ENCODE measurements around the gene CCNH.

CCNH gene

GRCh38 chr5:87452837-87453236 is 40.1 kb upstream of the CCNH start:
- no peaks in the 10 kb centered on the region for H3K9me3 ChIP-seq (replicated peaks; ENCODE audit: insufficient read depth, low read length)
- no peak for DNase-seq
- H2AFZ ChIP-seq (ENCODE audit: low read length), result no peak overlapping the region
- H3F3A ChIP-seq (ENCODE audit: insufficient read depth, low read length), result no peaks in the 10 kb centered on the region
- no peaks in the 10 kb centered on the region for H3K27me3 ChIP-seq (replicated peaks; ENCODE audit: insufficient read depth, low read length)
- no peak overlapping the region for H3K9ac ChIP-seq (ENCODE audit: low read length)
- TF ChIP-seq CTCF (IDR thresholded peaks at IDR 0.05; ENCODE audit: low read length) (no peak), EZH2phosphoT487 (IDR thresholded peaks at IDR 0.05; ENCODE audit: low read length) (no peak), EZH2 (optimal IDR thresholded peaks at IDR 0.05; ENCODE audit: low read depth, low read length) (no peak)
- no peak overlapping the region for H3K4me3 ChIP-seq (ENCODE audit: low read length)
- H3K9me2 ChIP-seq (replicated peaks; ENCODE audit: insufficient read depth, low read length), result no peaks in the 10 kb centered on the region
- H3K27ac ChIP-seq (ENCODE audit: low read length), result no peak overlapping the region
- no peaks in the 10 kb centered on the region for H4K20me1 ChIP-seq (ENCODE audit: insufficient read depth, low read length)
- no peak overlapping the region for H3K4me2 ChIP-seq (ENCODE audit: low read depth, low read length)
- no peaks in the 10 kb centered on the region for H3K79me2 ChIP-seq (ENCODE audit: low read length)
- H3K4me1 ChIP-seq (ENCODE audit: low read length), result no peaks in the 10 kb centered on the region
- no peaks in the 10 kb centered on the region for H3K36me3 ChIP-seq (replicated peaks; ENCODE audit: insufficient read depth, low read length)

- H4K20me1 ChIP-seq (ENCODE audit: insufficient read depth, low read length), result no peaks in the 10 kb centered on the region
- no peak for DNase-seq
- H2AFZ ChIP-seq (ENCODE audit: low read length), result no peak overlapping the region
- H3K9ac ChIP-seq (ENCODE audit: low read length), result no peak overlapping the region
- H3K79me2 ChIP-seq (ENCODE audit: low read length), result no peaks in the 10 kb centered on the region
- H3K9me2 ChIP-seq (replicated peaks; ENCODE audit: insufficient read depth, low read length), result no peaks in the 10 kb centered on the region
- no peaks in the 10 kb centered on the region for H3K4me1 ChIP-seq (ENCODE audit: low read length)
- H3K27me3 ChIP-seq (replicated peaks; ENCODE audit: insufficient read depth, low read length), result no peaks in the 10 kb centered on the region
- H3K9me3 ChIP-seq (replicated peaks; ENCODE audit: insufficient read depth, low read length), result no peaks in the 10 kb centered on the region
- H3K4me3 ChIP-seq (ENCODE audit: low read length), result no peak overlapping the region
- H3F3A ChIP-seq (ENCODE audit: insufficient read depth, low read length), result no peaks in the 10 kb centered on the region
- no peak for TF ChIP-seq CTCF (IDR thresholded peaks at IDR 0.05; ENCODE audit: low read length)
- TF ChIP-seq EZH2 (optimal IDR thresholded peaks at IDR 0.05; ENCODE audit: low read depth, low read length), result no peak
- no peak for TF ChIP-seq EZH2phosphoT487 (IDR thresholded peaks at IDR 0.05; ENCODE audit: low read length)
- H3K36me3 ChIP-seq (replicated peaks; ENCODE audit: insufficient read depth, low read length), result no peaks in the 10 kb centered on the region
- no peak overlapping the region for H3K4me2 ChIP-seq (ENCODE audit: low read depth, low read length)
- no peak overlapping the region for H3K27ac ChIP-seq (ENCODE audit: low read length)
These were observed 29.7 kb upstream of the CCNH start for GRCh38 chr5:87442419-87442818.

GRCh38 chr5:87438231-87438630 is 25.5 kb upstream of the CCNH start:
- no peaks in the 10 kb centered on the region for H3K4me1 ChIP-seq (ENCODE audit: low read length)
- H3K9me2 ChIP-seq (replicated peaks; ENCODE audit: insufficient read depth, low read length), result no peaks in the 10 kb centered on the region
- no peak overlapping the region for H3K27ac ChIP-seq (ENCODE audit: low read length)
- no peak for TF ChIP-seq EZH2 (optimal IDR thresholded peaks at IDR 0.05; ENCODE audit: low read depth, low read length)
- H3F3A ChIP-seq (ENCODE audit: insufficient read depth, low read length), result no peaks in the 10 kb centered on the region
- H3K9ac ChIP-seq (ENCODE audit: low read length), result no peak overlapping the region
- no peak overlapping the region for H3K4me3 ChIP-seq (ENCODE audit: low read length)
- no peak overlapping the region for H3K4me2 ChIP-seq (ENCODE audit: low read depth, low read length)
- H3K79me2 ChIP-seq (ENCODE audit: low read length), result no peaks in the 10 kb centered on the region
- H4K20me1 ChIP-seq (ENCODE audit: insufficient read depth, low read length), result no peaks in the 10 kb centered on the region
- H3K9me3 ChIP-seq (replicated peaks; ENCODE audit: insufficient read depth, low read length), result no peaks in the 10 kb centered on the region
- no peaks in the 10 kb centered on the region for H3K36me3 ChIP-seq (replicated peaks; ENCODE audit: insufficient read depth, low read length)
- no peaks in the 10 kb centered on the region for H3K27me3 ChIP-seq (replicated peaks; ENCODE audit: insufficient read depth, low read length)
- H2AFZ ChIP-seq (ENCODE audit: low read length), result no peak overlapping the region
- DNase-seq, result no peak

GRCh38 chr5:87437724-87438123 is 25.0 kb upstream of the CCNH start:
- no peak overlapping the region for H3K27ac ChIP-seq (ENCODE audit: low read length)
- H3K79me2 ChIP-seq (ENCODE audit: low read length), result no peaks in the 10 kb centered on the region
- TF ChIP-seq CTCF (IDR thresholded peaks at IDR 0.05; ENCODE audit: low read length) (no peak), EZH2 (optimal IDR thresholded peaks at IDR 0.05; ENCODE audit: low read depth, low read length) (no peak)
- H3K9ac ChIP-seq (ENCODE audit: low read length), result no peak overlapping the region
- no peak overlapping the region for H3K4me2 ChIP-seq (ENCODE audit: low read depth, low read length)
- no peaks in the 10 kb centered on the region for H3K36me3 ChIP-seq (replicated peaks; ENCODE audit: insufficient read depth, low read length)
- no peak overlapping the region for H2AFZ ChIP-seq (ENCODE audit: low read length)
- H3K9me3 ChIP-seq (replicated peaks; ENCODE audit: insufficient read depth, low read length), result no peaks in the 10 kb centered on the region
- no peaks in the 10 kb centered on the region for H3F3A ChIP-seq (ENCODE audit: insufficient read depth, low read length)
- H4K20me1 ChIP-seq (ENCODE audit: insufficient read depth, low read length), result no peaks in the 10 kb centered on the region
- no peak for DNase-seq
- H3K4me3 ChIP-seq (ENCODE audit: low read length), result no peak overlapping the region
- no peaks in the 10 kb centered on the region for H3K9me2 ChIP-seq (replicated peaks; ENCODE audit: insufficient read depth, low read length)
- no peaks in the 10 kb centered on the region for H3K4me1 ChIP-seq (ENCODE audit: low read length)
- H3K27me3 ChIP-seq (replicated peaks; ENCODE audit: insufficient read depth, low read length), result no peaks in the 10 kb centered on the region

Measured in MM.1S (cell line).